ENCODE measurements around the gene KCND2.

DNA sequence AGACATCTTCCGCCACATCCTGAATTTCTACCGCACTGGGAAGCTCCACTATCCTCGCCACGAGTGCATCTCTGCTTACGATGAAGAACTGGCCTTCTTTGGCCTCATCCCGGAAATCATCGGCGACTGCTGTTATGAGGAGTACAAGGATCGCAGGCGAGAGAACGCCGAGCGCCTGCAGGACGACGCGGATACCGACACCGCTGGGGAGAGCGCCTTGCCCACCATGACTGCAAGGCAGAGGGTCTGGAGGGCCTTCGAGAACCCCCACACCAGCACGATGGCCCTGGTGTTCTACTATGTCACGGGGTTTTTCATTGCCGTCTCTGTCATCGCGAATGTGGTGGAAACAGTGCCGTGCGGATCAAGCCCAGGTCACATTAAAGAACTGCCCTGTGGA is 1.9 kb downstream of the KCND2 start:
- TF ChIP-seq, protein P1, sequence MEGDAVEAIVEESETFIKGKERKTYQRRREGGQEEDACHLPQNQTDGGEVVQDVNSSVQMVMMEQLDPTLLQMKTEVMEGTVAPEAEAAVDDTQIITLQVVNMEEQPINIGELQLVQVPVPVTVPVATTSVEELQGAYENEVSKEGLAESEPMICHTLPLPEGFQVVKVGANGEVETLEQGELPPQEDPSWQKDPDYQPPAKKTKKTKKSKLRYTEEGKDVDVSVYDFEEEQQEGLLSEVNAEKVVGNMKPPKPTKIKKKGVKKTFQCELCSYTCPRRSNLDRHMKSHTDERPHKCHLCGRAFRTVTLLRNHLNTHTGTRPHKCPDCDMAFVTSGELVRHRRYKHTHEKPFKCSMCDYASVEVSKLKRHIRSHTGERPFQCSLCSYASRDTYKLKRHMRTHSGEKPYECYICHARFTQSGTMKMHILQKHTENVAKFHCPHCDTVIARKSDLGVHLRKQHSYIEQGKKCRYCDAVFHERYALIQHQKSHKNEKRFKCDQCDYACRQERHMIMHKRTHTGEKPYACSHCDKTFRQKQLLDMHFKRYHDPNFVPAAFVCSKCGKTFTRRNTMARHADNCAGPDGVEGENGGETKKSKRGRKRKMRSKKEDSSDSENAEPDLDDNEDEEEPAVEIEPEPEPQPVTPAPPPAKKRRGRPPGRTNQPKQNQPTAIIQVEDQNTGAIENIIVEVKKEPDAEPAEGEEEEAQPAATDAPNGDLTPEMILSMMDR (IDR thresholded peaks at IDR 0.05), result no peak
- TF ChIP-seq EP300 (IDR thresholded peaks at IDR 0.05), result no peak
